ENCODE measurements around the gene C1QA.

The C1QA gene

GRCh38 chr1:22613572-22613918 is 22.9 kb upstream of the C1QA start:
- DNase-seq, result no peak

- no peak for DNase-seq
These were observed 22.5 kb upstream of the C1QA start for GRCh38 chr1:22613951-22614350.

- DNase-seq, result no peak
These were observed 20.5 kb upstream of the C1QA start for GRCh38 chr1:22615886-22616285.

GRCh38 chr1:22616571-22616970 is 19.9 kb upstream of the C1QA start:
- DNase-seq, result no peak

- DNase-seq, result no peak
These were observed 18.4 kb upstream of the C1QA start for GRCh38 chr1:22618056-22618455.

GRCh38 chr1:22619252-22619651 is 17.2 kb upstream of the C1QA start:
- DNase-seq, result no peak

GRCh38 chr1:22619798-22620197 is 16.6 kb upstream of the C1QA start:
- DNase-seq, result no peak

GRCh38 chr1:22621761-22622160 is 14.7 kb upstream of the C1QA start:
- no peak for DNase-seq

- peak; percentile 36 for DNase-seq
These were observed 11.0 kb upstream of the C1QA start for GRCh38 chr1:22625262-22625925.

GRCh38 chr1:22626237-22627157 is 9.9 kb upstream of the C1QA start:
- DNase-seq, result no peak

- no peak for DNase-seq
These were observed 9.1 kb upstream of the C1QA start for GRCh38 chr1:22627331-22627730.

GRCh38 chr1:22628698-22629444 is 7.6 kb upstream of the C1QA start:
- DNase-seq, result no peak

- no peak for DNase-seq
These were observed 6.5 kb upstream of the C1QA start for GRCh38 chr1:22629886-22630285.

GRCh38 chr1:22633697-22634463 is 2.5 kb upstream of the C1QA start:
- peak; percentile 85 for DNase-seq

- peak; percentile 44 for DNase-seq
These were observed 992 bp upstream of the C1QA start for GRCh38 chr1:22635436-22635835.

GRCh38 chr1:22636927-22637326 is 499 bp downstream of the C1QA start:
- DNase-seq, result peak; percentile 92

- DNase-seq, result no peak
These were observed 1.5 kb downstream of the C1QA start for GRCh38 chr1:22637907-22638445.

GRCh38 chr1:22638476-22639234 is 2.2 kb downstream of the C1QA start:
- no peak for DNase-seq

GRCh38 chr1:22639286-22639685 is 2.9 kb downstream of the C1QA start:
- DNase-seq, result no peak

GRCh38 chr1:22641247-22641646 is 4.8 kb downstream of the C1QA start:
- DNase-seq, result no peak

GRCh38 chr1:22641906-22642636 is 5.6 kb downstream of the C1QA start:
- DNase-seq, result peak; percentile 84

All from RPMI8226 (cell line).